HG03442 (cell line): ENCODE results near the gene SLC31A1.

Experiments used
- ATAC-seq: cut with Tn5 transposase; IDR thresholded peaks from one replicate; pipeline ENCODE4 v1.9.1; 2021; ENCODE audit warnings: mild to moderate bottlenecking, moderate library complexity; ENCODE audit not compliant: unreplicated experiment

Gene SLC31A1

DNA sequence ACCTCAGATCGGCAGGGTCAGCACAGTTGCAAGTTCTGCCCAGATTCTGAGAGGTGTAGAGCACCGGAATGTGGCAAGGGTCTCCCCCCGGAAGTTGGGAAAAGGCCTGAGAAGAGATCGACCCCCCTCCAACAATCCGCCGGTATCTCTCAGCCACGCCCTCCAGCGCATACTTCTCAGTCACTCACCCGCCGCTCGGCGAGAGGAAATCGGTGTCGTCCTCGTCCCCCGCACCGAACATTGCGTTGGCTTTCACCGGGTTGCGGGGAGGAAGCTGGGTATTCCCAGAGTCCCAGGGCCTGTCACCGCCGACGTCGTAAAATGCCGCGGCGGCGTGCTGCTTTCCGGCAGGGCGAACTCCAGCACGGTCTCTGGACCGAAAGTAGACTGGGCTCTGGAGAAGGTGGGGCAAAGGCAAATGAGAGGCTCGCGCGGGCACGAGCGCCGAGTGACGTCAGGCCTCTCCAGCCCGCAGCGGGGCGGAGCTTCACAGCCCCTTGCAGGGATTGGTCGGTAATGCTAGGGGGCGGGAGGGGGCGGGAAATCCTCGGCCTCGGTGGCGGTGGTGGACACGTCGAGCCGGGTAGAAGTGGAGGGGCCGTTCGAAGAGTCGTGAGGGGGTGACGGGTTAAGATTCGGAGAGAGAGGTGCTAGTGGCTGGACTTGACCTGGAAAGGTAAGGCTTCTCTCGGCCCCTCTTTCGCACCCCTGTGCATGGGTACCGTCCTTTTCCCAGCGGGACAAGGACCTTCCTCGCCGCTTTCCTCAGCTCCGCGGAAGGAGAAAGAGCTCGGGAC is at the start of gene SLC31A1, which contains the start of gene FKBP15:
Gene SLC31A1 (plus strand): TSS at position 542 of the 797 bp plus-strand sequence. CDS start 34,605 bp downstream, outside the sequence.
Gene FKBP15 (minus strand): TSS at position 275 of the 797 bp plus-strand sequence. CDS start 34 bp downstream, at position 241.
- ATAC-seq: peak; percentile 85

DNA sequence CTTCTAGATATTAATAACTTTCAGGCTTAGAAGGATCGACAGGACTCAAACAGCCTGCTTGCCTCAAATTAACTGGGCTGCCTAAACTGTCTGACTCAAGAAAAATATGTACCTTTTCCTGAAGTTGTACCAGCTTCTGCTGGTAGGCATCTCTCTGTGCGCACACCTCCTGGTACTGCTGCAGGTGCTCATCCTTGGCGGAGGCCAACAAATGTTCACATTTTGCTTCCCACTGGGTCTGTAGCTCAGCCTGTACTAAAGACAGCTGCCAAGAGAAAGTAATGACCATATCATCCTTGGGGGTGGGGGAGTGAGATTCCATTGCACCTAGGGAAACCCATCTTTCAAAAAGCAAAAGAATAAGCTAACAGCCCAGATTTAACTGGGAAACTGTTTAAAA is 48.0 kb upstream of the SLC31A1 start:
- ATAC-seq: no peak

GRCh38 chr9:113176803-113177202 is 44.5 kb upstream of the SLC31A1 start:
- no peak for ATAC-seq

- no peak for ATAC-seq
These were observed 44.1 kb upstream of the SLC31A1 start for GRCh38 chr9:113177251-113177650.

GRCh38 chr9:113178087-113178486 is 43.3 kb upstream of the SLC31A1 start:
- no peak for ATAC-seq

GRCh38 chr9:113179839-113180238 is 41.5 kb upstream of the SLC31A1 start:
- ATAC-seq: no peak

DNA sequence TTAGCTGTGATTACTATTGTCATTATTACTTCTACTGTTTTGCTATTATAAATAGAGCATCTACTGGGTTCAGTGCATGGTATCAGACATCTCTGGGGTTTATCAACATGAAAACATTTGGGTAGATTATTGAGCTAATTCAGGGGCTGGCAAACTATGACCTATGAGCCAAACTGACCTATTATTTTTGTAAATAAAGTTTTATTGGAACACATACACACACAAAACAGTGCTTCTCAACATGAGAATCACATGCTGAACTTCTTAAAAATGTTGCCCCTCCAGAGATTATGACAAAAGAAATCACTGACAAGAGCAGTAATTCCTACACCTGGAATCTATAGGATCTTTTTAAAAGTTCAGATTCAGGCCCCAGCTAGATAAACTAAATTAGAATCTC is 40.2 kb upstream of the SLC31A1 start:
- no peak for ATAC-seq

GRCh38 chr9:113183956-113184488 is 37.3 kb upstream of the SLC31A1 start:
- no peak for ATAC-seq

DNA sequence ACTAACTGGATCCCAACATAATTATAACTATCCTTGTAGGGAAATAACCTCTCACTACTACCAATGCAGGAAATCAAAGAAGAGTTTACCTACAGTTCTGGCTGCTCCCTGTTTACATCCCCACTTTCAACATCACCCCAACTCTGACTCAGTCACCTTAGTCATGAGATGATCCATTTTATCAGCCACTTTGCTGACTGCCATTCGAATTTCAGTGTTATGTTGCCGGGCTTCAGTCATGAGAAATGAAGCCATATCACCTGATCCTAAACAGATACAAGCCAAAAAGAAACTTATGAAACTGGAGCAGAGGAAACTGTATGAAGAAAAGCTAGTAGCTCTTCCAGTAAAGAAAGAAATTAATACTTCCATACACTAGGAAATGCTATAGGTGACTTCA is 36.8 kb upstream of the SLC31A1 start:
- ATAC-seq: no peak

- ATAC-seq: no peak
These were observed 36.1 kb upstream of the SLC31A1 start for GRCh38 chr9:113185271-113185670.

GRCh38 chr9:113186137-113186755 is 35.1 kb upstream of the SLC31A1 start:
- ATAC-seq: no peak

DNA sequence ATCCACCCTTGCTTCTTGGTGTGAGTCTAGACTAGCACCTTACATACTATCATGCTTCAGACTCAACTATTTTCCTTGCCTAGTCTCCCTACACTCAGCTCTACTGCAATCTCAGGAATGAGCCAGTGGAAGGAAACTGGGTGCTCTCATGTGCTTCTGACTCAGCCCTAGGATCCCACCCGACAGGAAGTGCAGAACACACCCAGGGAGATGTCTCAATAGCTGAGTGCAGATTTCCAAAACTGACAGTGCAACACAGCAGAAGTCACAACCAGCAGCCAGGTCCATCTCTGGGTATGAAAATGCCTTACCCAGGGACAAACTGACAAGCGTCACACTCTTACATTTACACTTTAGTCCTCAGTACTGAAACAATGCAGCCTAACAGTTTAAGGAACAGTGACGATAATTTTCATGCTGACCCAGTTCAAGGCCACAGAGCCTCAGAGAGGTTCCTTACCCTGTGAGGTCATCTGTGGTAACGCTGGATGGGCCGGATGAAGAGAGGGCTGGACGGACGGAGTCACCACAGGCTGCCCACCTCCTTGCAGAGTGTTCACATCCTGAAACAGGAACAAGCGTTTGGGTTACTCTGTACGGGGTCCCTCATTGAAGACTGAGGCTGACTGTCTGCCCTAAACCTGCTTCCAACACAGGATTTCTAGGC is 33.3 kb upstream of the SLC31A1 start:
- no peak for ATAC-seq

DNA sequence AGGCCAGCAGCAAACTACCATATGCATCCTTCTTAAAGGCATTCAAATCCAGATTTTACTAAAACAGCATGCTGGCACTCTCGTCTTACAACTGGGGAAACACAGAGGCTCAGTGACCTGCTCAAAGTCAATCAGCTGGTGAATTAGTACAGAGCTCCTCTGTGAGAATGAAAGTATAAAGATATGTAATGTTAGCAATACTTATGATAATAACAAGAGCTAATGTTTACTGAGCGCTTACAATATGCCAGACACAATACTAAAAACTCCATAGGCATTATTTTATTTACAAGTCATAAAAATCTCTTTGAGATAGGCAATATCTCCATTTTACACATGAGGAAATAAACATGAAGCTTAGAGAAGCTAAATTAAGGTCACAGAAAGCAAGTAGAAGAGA is 28.9 kb upstream of the SLC31A1 start:
- no peak for ATAC-seq

- no peak for ATAC-seq
These were observed 21.5 kb upstream of the SLC31A1 start for GRCh38 chr9:113199683-113200329.

- ATAC-seq: no peak
These were observed 15.9 kb upstream of the SLC31A1 start for GRCh38 chr9:113205432-113205831.

DNA sequence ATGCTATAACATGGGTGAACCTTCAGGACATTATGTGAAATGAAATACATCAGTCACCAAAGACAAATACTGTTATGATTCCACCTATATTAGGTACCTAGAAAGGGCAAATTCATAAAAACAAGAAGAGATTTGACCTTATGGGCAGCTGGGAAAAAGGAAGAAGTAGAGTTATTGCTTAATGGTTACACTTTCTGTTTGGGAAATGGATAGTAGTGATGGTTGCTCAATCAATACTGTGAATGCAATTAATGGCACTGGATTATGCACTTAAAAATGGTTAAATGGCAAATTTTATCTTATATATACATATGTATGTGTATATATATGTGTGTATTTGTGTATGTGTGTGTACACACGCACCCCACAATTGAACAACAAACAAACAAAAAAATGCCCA is 15.5 kb upstream of the SLC31A1 start:
- no peak for ATAC-seq

- ATAC-seq: no peak
These were observed 10.5 kb upstream of the SLC31A1 start for GRCh38 chr9:113210815-113211214.

DNA sequence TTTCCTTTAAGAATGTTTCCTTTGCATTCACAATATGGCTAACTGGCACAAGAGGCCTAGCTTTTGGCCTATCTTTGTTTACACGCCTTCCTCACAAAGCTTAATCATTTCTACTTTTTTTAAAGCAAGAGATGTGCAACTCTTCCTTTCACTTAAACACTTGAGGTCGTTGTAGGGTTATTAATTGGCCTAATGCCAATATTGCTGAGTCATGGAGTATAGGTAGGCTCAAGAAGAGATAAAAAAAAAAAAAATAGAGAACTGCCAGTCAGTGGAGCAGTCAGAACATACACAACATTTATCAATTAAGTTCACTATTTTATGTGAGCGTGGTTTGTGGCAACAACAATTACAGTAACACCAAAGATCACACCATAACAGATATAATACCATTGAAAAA is 6.2 kb upstream of the SLC31A1 start:
- no peak for ATAC-seq

DNA sequence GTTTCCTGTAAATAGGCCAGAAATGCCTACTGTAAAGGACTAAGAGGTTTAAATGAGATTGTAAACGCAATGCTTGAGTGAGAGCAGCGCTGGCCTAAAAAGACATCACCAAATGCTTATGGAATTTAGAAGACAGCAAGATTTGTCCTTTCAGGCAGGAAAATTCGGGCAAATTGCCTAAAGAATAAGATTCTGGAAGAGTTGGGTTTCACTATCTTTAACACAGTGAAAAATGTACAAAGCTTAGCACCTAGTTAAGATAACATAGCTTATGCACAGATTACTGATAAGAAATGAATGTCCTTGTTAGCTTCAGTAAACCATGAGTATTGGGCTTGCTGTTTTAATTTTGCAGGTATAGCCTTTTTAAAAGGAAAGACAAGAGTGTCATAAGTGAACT is 4.9 kb upstream of the SLC31A1 start:
- no peak for ATAC-seq

DNA sequence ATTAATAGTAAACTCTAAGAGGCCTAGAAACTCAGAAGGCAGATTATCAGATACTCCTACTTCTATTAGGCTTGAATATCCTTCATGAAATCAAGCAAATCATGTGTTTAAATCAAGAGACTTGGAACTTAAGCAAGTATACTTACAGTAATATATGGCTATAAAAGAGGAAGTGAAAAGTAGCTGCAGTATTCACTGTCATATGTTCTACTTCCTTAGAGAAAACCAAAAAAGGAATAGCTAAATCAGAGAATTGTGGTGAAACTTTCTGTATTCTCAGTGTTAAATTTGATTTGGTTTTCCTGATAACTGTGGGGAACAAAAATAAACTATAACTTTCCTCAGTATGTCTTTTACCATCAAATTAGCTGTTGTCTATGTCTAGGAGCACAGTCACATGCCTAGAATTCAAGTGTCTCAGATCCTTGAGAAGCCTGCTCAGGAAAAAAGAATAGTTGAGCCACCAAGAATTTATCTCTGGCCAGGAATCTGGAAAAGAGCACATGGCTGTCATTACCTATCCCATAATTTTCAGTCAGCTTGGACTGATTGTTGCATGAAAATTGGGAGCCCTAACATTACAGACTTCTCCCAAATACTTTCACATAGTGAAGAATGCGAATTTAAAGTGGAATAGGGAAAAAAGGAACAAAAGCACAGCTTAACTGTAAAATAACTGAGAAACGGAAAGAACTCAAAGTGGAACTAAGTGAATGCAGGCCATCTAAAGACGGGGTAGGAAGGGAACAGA is 2.0 kb upstream of the SLC31A1 start:
- ATAC-seq: peak; percentile 34
